BE2C (cell line): ENCODE measurements around the gene COL23A1.

Source experiments
- DNase-seq: peaks from one replicate; pipeline ENCODE4 v3.0.0-alpha.2; 2020
- H3K27me3 ChIP-seq: fragments of 250-450 bp; sonication (Bioruptor Pico); 2 replicates; pipeline ENCODE4 v1.5.1; 2020; ENCODE audit warnings: mild to moderate bottlenecking
- H3K36me3 ChIP-seq: fragments of 250-450 bp; sonication (Bioruptor Pico); 2 replicates; pipeline ENCODE4 v1.5.1; 2020; ENCODE audit warnings: mild to moderate bottlenecking
- H3K4me1 ChIP-seq: fragments of 250-450 bp; sonication (Bioruptor Pico); 2 replicates; pipeline ENCODE4 v1.5.1; 2020
- H3K4me3 ChIP-seq: 2 replicates; pipeline ENCODE4 v1.5.1; 2011; ENCODE audit warnings: low read depth, low read length
- H3K9me3 ChIP-seq: fragments of 250-450 bp; sonication (Bioruptor Pico); 2 replicates; pipeline ENCODE4 v1.5.1; 2020
- CTCF ChIP-seq: IDR thresholded peaks from 2 replicates; pipeline ENCODE4 v1.5.1; 2012; ENCODE audit warnings: mild to moderate bottlenecking, low read depth, low read length

The COL23A1 gene

GRCh38 chr5:178431063-178431781 is 159.0 kb downstream of the COL23A1 start:
- no peak for TF ChIP-seq CTCF
- no peaks in the 10 kb centered on the region for H3K27me3 ChIP-seq
- no peaks in the 10 kb centered on the region for H3K9me3 ChIP-seq
- DNase-seq: no peak
- peaks cover 9% of the 10 kb centered on the region for H3K4me1 ChIP-seq
- no peak overlapping the region for H3K4me3 ChIP-seq
- H3K36me3 ChIP-seq: no peaks in the 10 kb centered on the region

- DNase-seq: no peak
- Histone ChIP-seq H3K4me3 (no peak overlapping the region), H3K36me3 (no peaks in the 10 kb centered on the region), H3K27me3 (no peaks in the 10 kb centered on the region), H3K9me3 (no peaks in the 10 kb centered on the region), H3K4me1 (peaks cover 6% of the 10 kb centered on the region)
- TF ChIP-seq CTCF: no peak
Measured at GRCh38 chr5:178430186-178431062, 159.8 kb downstream of the COL23A1 start.

GRCh38 chr5:178429491-178430185 is 160.6 kb downstream of the COL23A1 start:
- no peaks in the 10 kb centered on the region for H3K9me3 ChIP-seq
- DNase-seq: no peak
- TF ChIP-seq CTCF: no peak
- H3K36me3 ChIP-seq: no peaks in the 10 kb centered on the region
- no peak overlapping the region for H3K4me3 ChIP-seq
- no peaks in the 10 kb centered on the region for H3K27me3 ChIP-seq
- H3K4me1 ChIP-seq: peaks cover 3% of the 10 kb centered on the region

GRCh38 chr5:178429156-178429468 is 161.1 kb downstream of the COL23A1 start:
- no peaks in the 10 kb centered on the region for H3K36me3 ChIP-seq
- TF ChIP-seq CTCF: no peak

GRCh38 chr5:178428341-178429155 is 161.6 kb downstream of the COL23A1 start:
- DNase-seq: no peak
- TF ChIP-seq CTCF: no peak
- H3K36me3 ChIP-seq: no peaks in the 10 kb centered on the region
- no peaks in the 10 kb centered on the region for H3K27me3 ChIP-seq
- no peaks in the 10 kb centered on the region; the same call in 1 of the 2 replicates for H3K4me1 ChIP-seq
- no peaks in the 10 kb centered on the region for H3K9me3 ChIP-seq
- no peak overlapping the region for H3K4me3 ChIP-seq

More at GRCh38 chr5:178429156-178429468, 161.1 kb downstream of the COL23A1 start:
- H3K4me3 ChIP-seq: no peak overlapping the region
- no peaks in the 10 kb centered on the region for H3K27me3 ChIP-seq
- DNase-seq: no peak
- no peaks in the 10 kb centered on the region for H3K9me3 ChIP-seq
- no peaks in the 10 kb centered on the region; the same call in 1 of the 2 replicates for H3K4me1 ChIP-seq
